WERI-Rb-1 (cell line): ENCODE results near the gene MS4A18.

Experiments used
- DNase-seq: peaks from one replicate; pipeline ENCODE4 v3.0.0-alpha.2; 2020
- H3K27ac ChIP-seq: fragments of 250-450 bp; sonication (Bioruptor Pico); 2 replicates; pipeline ENCODE4 v1.5.1; 2020; ENCODE audit warnings: mild to moderate bottlenecking, moderate library complexity
- H3K27me3 ChIP-seq: fragments of 250-450 bp; sonication (Bioruptor Pico); 2 replicates; pipeline ENCODE4 v1.5.1; 2021; ENCODE audit warnings: mild to moderate bottlenecking, low read depth, moderate library complexity; ENCODE audit not compliant: insufficient read depth, severe bottlenecking
- H3K36me3 ChIP-seq: fragments of 250-450 bp; sonication (Bioruptor Pico); 2 replicates; pipeline ENCODE4 v1.5.1; 2020; ENCODE audit warnings: mild to moderate bottlenecking, moderate library complexity
- H3K4me3 ChIP-seq: 2 replicates; pipeline ENCODE4 v1.5.1; 2011; ENCODE audit warnings: low read depth, mild to moderate bottlenecking, control low read depth, low read length
- H3K9me3 ChIP-seq: fragments of 250-450 bp; sonication (Bioruptor Pico); 2 replicates; pipeline ENCODE4 v1.5.1; 2021; ENCODE audit warnings: mild to moderate bottlenecking, moderate library complexity; ENCODE audit not compliant: severe bottlenecking
- TF ChIP-seq, protein P1 (sequence below): IDR thresholded peaks from 2 replicates; pipeline ENCODE4 v1.5.1; 2011; ENCODE audit warnings: low read depth, mild to moderate bottlenecking, control low read depth, inconsistent platforms, low read length

Gene MS4A18

DNA sequence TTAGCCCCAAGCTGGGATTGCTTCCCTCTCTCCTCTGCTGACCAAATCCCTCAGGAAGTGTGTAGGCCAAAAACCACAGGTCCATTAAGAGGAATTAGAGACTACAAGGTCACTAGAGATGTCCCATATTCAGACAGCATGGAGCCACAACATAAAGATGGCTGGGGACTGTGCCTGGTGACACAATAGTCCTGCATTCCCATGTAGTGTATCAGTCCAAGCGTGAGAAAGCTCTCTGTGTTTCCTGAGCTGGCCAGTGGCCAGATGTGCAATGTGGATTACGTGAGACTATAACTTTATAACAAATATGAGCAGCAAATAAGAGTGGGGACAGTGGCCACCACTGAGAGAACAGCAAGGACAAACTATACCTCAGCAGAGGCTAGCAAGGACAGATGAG is 53.1 kb downstream of the MS4A18 start:
- no peak for DNase-seq
- no peak overlapping the region for H3K27ac ChIP-seq
- no peaks in the 10 kb centered on the region for H3K27me3 ChIP-seq
- H3K4me3 ChIP-seq, result no peak overlapping the region
- TF ChIP-seq, protein P1, sequence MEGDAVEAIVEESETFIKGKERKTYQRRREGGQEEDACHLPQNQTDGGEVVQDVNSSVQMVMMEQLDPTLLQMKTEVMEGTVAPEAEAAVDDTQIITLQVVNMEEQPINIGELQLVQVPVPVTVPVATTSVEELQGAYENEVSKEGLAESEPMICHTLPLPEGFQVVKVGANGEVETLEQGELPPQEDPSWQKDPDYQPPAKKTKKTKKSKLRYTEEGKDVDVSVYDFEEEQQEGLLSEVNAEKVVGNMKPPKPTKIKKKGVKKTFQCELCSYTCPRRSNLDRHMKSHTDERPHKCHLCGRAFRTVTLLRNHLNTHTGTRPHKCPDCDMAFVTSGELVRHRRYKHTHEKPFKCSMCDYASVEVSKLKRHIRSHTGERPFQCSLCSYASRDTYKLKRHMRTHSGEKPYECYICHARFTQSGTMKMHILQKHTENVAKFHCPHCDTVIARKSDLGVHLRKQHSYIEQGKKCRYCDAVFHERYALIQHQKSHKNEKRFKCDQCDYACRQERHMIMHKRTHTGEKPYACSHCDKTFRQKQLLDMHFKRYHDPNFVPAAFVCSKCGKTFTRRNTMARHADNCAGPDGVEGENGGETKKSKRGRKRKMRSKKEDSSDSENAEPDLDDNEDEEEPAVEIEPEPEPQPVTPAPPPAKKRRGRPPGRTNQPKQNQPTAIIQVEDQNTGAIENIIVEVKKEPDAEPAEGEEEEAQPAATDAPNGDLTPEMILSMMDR, result no peak
- H3K36me3 ChIP-seq, result no peaks in the 10 kb centered on the region
- no peaks in the 10 kb centered on the region for H3K9me3 ChIP-seq

DNA sequence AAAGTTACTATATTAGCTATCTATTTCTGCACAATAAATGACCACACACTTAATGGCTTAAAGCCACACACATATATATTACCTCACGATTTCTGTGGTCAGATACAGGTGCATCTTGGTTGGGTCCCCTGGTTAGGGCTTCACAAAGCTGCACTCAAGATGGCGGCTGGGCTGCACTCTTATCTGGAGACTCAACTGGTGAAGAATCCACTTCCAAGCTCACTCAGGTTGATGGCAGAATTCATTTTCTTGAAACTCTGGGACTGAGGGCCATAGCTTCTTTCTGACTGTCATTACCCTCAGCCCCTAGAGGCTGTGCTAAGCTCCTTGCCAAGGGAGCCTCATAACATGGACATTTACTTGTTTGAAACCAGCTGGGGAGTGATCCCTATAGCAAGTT is 55.5 kb downstream of the MS4A18 start:
- Histone ChIP-seq H3K9me3 (no peaks in the 10 kb centered on the region), H3K4me3 (no peak overlapping the region), H3K27me3 (no peaks in the 10 kb centered on the region), H3K27ac (no peak overlapping the region), H3K36me3 (no peaks in the 10 kb centered on the region)
- no peak for DNase-seq
- TF ChIP-seq, protein P1, result no peak

DNA sequence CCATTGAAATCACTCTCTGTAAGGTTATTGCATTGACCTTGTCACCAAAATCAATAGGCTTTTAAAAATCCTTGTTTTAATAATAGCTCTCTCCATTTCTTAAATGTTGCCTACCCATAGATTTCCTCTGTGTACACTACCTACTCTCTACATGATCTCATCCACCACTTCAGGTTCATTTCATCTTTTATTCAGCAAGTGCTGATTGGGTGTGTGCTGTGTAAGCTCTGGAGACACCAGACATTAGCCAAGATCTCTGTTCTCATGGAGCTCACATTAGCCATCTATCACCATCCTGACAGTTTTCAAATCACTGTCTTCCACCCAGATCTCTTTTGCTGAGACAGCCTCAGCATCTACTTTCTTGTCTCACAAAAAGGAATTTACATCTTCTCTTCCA is 56.3 kb downstream of the MS4A18 start:
- DNase-seq, result no peak
- Histone ChIP-seq H3K4me3 (no peak overlapping the region), H3K36me3 (no peaks in the 10 kb centered on the region), H3K27me3 (no peaks in the 10 kb centered on the region), H3K9me3 (no peaks in the 10 kb centered on the region), H3K27ac (no peak overlapping the region)
- TF ChIP-seq, protein P1, result no peak

DNA sequence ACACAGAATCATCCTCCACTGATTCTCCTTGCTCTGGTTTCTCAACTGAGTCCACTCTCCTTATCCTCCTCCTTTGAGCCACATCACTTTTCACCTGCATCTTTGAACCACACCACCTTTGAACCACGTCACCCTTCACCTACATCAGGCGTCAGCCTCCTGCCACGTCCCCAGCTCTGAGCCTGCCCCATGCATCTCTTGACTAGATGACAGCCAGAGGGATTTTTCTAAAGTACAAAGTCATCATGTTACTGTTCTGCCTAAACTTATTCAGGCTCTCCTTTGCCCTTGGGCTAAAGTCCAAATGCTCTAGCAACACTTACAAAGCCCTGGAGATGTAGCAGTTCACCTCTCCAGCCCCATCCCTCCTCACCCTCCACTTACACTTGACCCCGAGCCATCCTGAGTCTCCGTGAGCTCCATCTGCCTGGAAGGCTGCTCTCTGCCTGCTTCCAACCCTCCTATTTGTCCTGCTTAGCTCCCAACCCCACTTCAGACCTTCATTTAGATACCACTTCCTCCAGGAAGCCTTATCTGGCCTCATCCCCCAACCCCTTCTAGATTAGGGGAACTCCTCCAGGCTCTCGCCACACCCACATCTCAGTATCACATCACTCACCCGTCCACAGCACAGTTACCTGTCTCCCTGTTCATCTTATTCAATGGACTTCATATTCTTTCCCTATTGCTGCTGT is 56.9 kb downstream of the MS4A18 start:
- Histone ChIP-seq H3K27ac (no peak overlapping the region), H3K9me3 (no peaks in the 10 kb centered on the region), H3K36me3 (no peaks in the 10 kb centered on the region), H3K4me3 (no peak overlapping the region), H3K27me3 (no peaks in the 10 kb centered on the region)
- TF ChIP-seq, protein P1, result no peak
- DNase-seq, result no peak

DNA sequence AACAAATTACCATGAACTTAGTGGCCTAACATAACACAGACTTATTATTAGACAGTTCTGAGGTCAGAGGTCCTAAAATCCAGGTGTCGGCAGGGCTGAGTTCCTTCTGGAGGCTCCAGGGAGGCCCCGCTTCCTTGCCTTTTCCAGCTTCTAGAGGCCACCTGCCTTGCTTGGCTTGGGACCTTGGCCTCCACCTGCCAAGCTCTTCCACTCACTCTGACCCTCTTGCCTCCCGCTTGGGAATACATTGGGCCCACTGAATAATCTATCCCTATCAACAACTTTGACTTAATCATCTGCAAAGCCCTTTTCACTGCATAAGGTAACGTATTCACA is 57.4 kb downstream of the MS4A18 start:
- no peaks in the 10 kb centered on the region for H3K9me3 ChIP-seq
- no peaks in the 10 kb centered on the region for H3K27me3 ChIP-seq
- H3K36me3 ChIP-seq, result no peaks in the 10 kb centered on the region
- H3K4me3 ChIP-seq, result no peak overlapping the region
- H3K27ac ChIP-seq, result no peak overlapping the region
- TF ChIP-seq, protein P1, result no peak
- no peak for DNase-seq
